ENCODE data around the gene AADAC. TPM values are rescaled to one million over a fixed set of nuclear protein-coding genes. Genes with fewer than 3 reads are reported as not detected.
"Not testable (repeated sequence)": the region's sequence is repeated elsewhere in the genome, so short reads cannot be mapped to it uniquely, and the experiment has no call there.

The AADAC gene
- total RNA-seq, 3 donors from 2014 or later (not counting 1 experiment from before 2014, with no cell fraction given), result not detected

DNA sequence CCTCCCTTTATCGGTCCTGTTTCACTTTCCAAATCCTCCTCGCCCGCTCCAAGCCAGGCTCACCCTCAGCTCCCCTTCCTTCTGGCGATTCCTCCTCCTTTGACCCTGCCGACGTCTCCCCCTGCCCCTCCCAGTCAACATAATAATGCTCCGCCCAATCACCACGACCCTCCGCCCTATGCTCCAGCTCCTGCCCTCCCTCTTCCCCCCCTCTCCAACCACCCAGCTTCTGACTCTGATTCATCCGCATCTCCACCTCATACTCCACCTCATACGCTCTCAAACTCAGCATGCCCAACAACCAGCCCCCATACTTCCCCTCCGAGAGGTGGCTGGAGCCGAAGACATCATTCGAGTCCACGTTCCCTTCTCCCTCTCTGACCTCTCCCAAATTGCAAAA lies 7.1 kb upstream of the AADAC start:
- DNase-seq (no peak), ATAC-seq (no peak)
- no peak for TF ChIP-seq CTCF (IDR thresholded peaks at IDR 0.05)
- H3K27me3 ChIP-seq (ENCODE audit: control insufficient read depth, insufficient read depth, low read length), result no peaks in the 10 kb centered on the region
- no peaks in the 10 kb centered on the region for H3K36me3 ChIP-seq (ENCODE audit: control insufficient read depth, insufficient read depth, low read length)
- H3K27ac Mint-ChIP-seq, result no peak overlapping the region
- H3K4me3 Mint-ChIP-seq, result no peak overlapping the region
- no peaks in the 10 kb centered on the region for H3K4me1 Mint-ChIP-seq
- WGBS (ENCODE audit: insufficient coverage), result 92% methylated on average over 15 of the region's 15 CpGs
- peaks cover 23% of the 10 kb centered on the region for H3K9me3 ChIP-seq (ENCODE audit: control insufficient read depth, insufficient read depth, low read length)
- H3K27me3 Mint-ChIP-seq (ENCODE audit: low read depth in 2 of 2), result peaks cover 0 to 6% of the 10 kb centered on the region in 2 donors
- no peak overlapping the region for H3K27ac ChIP-seq (ENCODE audit: low read length)
- no peaks in the 10 kb centered on the region for H3K36me3 Mint-ChIP-seq
- H3K9me3 Mint-ChIP-seq, result peaks cover 0 to 8% of the 10 kb centered on the region in 2 donors
- intact Hi-C loops (cut with micrococcal nuclease), result no loop called here
- no peak overlapping the region for H3K4me3 ChIP-seq (ENCODE audit: low read length)
- no peaks in the 10 kb centered on the region for H3K4me1 ChIP-seq (ENCODE audit: control insufficient read depth, insufficient read depth, low read length)

DNA sequence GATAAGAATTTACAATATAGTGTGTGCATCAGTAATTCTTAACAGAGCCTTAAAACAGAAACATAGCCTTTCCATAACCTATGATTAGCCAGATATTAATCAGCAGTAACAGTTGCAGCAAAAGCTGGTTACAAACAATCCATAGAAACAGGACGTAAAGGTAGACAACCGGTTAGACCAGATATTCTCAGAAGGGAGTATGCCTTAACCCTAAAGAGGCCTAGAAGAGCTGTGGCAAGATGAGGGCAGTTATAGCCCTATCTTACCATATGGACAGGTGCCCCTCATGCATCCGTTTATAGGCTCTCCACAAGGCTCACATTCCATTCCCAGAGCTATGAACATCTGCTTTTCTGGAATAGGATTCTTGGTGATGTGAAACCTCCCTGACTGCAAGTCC lies 5.0 kb upstream of the AADAC start:
- H3K27me3 ChIP-seq (ENCODE audit: control insufficient read depth, insufficient read depth, low read length); DNase-seq; H3K36me3 Mint-ChIP-seq; intact Hi-C loops (cut with micrococcal nuclease); ATAC-seq; H3K27ac Mint-ChIP-seq; H3K27ac ChIP-seq (ENCODE audit: low read length); H3K4me3 ChIP-seq (ENCODE audit: low read length); H3K36me3 ChIP-seq (ENCODE audit: control insufficient read depth, insufficient read depth, low read length); H3K4me3 Mint-ChIP-seq; H3K27me3 Mint-ChIP-seq (ENCODE audit: low read depth in 2 of 2); H3K4me1 ChIP-seq (ENCODE audit: control insufficient read depth, insufficient read depth, low read length); H3K4me1 Mint-ChIP-seq; H3K9me3 Mint-ChIP-seq: not testable (repeated sequence)
- WGBS (ENCODE audit: insufficient coverage), result 100% methylated on average over 3 of the region's 3 CpGs
- H3K9me3 ChIP-seq (ENCODE audit: control insufficient read depth, insufficient read depth, low read length), result peaks cover 23% of the 10 kb centered on the region

- no peak for TF ChIP-seq CTCF (IDR thresholded peaks at IDR 0.05)
- Histone ChIP-seq H3K4me3 (ENCODE audit: low read length) (no peak overlapping the region), H3K9me3 (ENCODE audit: control insufficient read depth, insufficient read depth, low read length) (peaks cover 20% of the 10 kb centered on the region), H3K27ac (ENCODE audit: low read length) (no peak overlapping the region), H3K27me3 (ENCODE audit: control insufficient read depth, insufficient read depth, low read length) (no peaks in the 10 kb centered on the region), H3K36me3 (ENCODE audit: control insufficient read depth, insufficient read depth, low read length) (no peaks in the 10 kb centered on the region), H3K4me1 (ENCODE audit: control insufficient read depth, insufficient read depth, low read length) (no peaks in the 10 kb centered on the region)
- Mint-ChIP-seq H3K4me3 (no peak overlapping the region), H3K27ac (no peak overlapping the region), H3K9me3 (peaks cover 0 to 8% of the 10 kb centered on the region in 2 donors), H3K36me3 (no peaks in the 10 kb centered on the region), H3K4me1 (no peaks in the 10 kb centered on the region), H3K27me3 (ENCODE audit: low read depth in 2 of 2) (peaks cover 0 to 6% of the 10 kb centered on the region in 2 donors)
- ATAC-seq, result no peak
- intact Hi-C loops (cut with micrococcal nuclease), result no loop called here
- no peak for DNase-seq
- WGBS (ENCODE audit: insufficient coverage), result 64% methylated on average over 2 of the region's 2 CpGs
These were observed 2.4 kb upstream of the AADAC start for GRCh38 chr3:151811474-151811873.

GRCh38 chr3:151814588-151814987 lies 672 bp downstream of the AADAC start:
- Histone ChIP-seq H3K4me3 (ENCODE audit: low read length) (no peak overlapping the region), H3K27me3 (ENCODE audit: control insufficient read depth, insufficient read depth, low read length) (no peaks in the 10 kb centered on the region), H3K4me1 (ENCODE audit: control insufficient read depth, insufficient read depth, low read length) (no peaks in the 10 kb centered on the region), H3K9me3 (ENCODE audit: control insufficient read depth, insufficient read depth, low read length) (peaks cover 6% of the 10 kb centered on the region), H3K36me3 (ENCODE audit: control insufficient read depth, insufficient read depth, low read length) (no peaks in the 10 kb centered on the region), H3K27ac (ENCODE audit: low read length) (no peak overlapping the region)
- H3K9me3 Mint-ChIP-seq, result no peaks in the 10 kb centered on the region
- ATAC-seq (no peak), DNase-seq (no peak)
- no peaks in the 10 kb centered on the region for H3K36me3 Mint-ChIP-seq
- no peak overlapping the region for H3K4me3 Mint-ChIP-seq
- H3K4me1 Mint-ChIP-seq, result no peaks in the 10 kb centered on the region
- intact Hi-C loops (cut with micrococcal nuclease), result no loop called here
- no peak overlapping the region for H3K27ac Mint-ChIP-seq
- 66% methylated on average over 3 of the region's 3 CpGs for WGBS (ENCODE audit: insufficient coverage)
- no peak for TF ChIP-seq CTCF (IDR thresholded peaks at IDR 0.05)
- H3K27me3 Mint-ChIP-seq (ENCODE audit: low read depth in 2 of 2), result peaks cover 0 to 5% of the 10 kb centered on the region in 2 donors

All from natural killer cell (primary cell).